Right lobe of liver (tissue), 4 donors: ENCODE results near the gene TMEM80.

Experiments
- POLR2A ChIP-seq: fragments of 450-650 bp; IDR thresholded peaks from one replicate; pipeline ENCODE4 v1.6.1; 2017; ENCODE audit warnings: antibody characterized with exemption, mild to moderate bottlenecking
- TF ChIP-seq, protein P1 (sequence below), 4 donors: fragments of 200-600 bp in 3 of 4; fragments of 450-650 bp in 1 of 4; IDR thresholded peaks; one replicate each; pipeline versions ENCODE4 v1.5.1 to v1.8.0; 2016 to 2022; ENCODE audit warnings: antibody characterized with exemption in 4 of 4, mild to moderate bottlenecking in 2 of 4
- donor health status: DM: no; HTN: no; CAD: no.
- donor health status: DM: no; HTN: no; CAD: no.
- donor health status: DM: no; HTN: yes; CAD: no.

DNA sequence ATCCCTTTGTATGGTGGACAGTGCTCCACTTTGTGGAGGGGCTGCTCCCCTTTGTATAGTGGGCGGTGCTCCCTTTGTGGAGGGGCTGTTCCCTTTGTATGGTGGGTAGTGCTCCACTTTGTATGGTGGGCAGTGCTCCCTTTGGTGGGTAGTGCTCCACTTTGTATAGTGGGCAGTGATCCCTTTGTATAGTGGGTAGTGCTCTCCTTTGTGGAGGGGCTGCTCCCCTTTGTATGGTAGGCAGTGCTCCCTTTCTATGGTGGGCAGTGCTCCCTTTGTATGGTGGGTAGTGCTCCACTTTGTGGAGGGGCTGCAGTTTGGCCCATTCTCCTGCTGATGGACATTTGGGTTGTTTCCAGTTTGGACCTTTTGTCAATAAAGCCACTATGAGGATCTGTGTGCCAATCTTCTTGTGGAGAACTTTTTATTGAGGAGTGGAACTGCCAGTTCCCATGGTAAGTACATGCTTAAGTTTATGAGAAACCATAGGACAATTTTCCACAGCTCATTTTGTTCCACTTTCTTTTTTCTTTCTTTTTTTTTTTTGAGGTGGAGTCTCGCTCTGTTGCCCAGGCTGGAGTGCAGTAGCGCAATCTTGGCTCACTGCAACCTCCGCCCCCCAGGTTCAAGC is 47.1 kb downstream of the TMEM80 start:
- TF ChIP-seq, protein P1, sequence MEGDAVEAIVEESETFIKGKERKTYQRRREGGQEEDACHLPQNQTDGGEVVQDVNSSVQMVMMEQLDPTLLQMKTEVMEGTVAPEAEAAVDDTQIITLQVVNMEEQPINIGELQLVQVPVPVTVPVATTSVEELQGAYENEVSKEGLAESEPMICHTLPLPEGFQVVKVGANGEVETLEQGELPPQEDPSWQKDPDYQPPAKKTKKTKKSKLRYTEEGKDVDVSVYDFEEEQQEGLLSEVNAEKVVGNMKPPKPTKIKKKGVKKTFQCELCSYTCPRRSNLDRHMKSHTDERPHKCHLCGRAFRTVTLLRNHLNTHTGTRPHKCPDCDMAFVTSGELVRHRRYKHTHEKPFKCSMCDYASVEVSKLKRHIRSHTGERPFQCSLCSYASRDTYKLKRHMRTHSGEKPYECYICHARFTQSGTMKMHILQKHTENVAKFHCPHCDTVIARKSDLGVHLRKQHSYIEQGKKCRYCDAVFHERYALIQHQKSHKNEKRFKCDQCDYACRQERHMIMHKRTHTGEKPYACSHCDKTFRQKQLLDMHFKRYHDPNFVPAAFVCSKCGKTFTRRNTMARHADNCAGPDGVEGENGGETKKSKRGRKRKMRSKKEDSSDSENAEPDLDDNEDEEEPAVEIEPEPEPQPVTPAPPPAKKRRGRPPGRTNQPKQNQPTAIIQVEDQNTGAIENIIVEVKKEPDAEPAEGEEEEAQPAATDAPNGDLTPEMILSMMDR (IDR thresholded peaks at IDR 0.05): no peak
- TF ChIP-seq POLR2A: no peak
